HepG2 (cell line): ENCODE measurements around the gene ZFHX3. TPM values are rescaled to one million over a fixed set of nuclear protein-coding genes. Genes with fewer than 3 reads are reported as not detected.

Experiments
- ATAC-seq: fragments of 200-7000 bp; cut with Tn5 transposase; 3 replicates; pipeline ENCODE4 v1.9.1; 2020; ENCODE audit warnings: mild to moderate bottlenecking, moderate library complexity
- BruUV-seq: library from RNA; stranded (reverse); fragments of 400-500 nt; replicated peaks from 2 replicates; lab custom pipeline; 2021; lab: Mats Ljungman, UMichigan
- CTCF ChIA-PET: fragments of 300-600 bp; formaldehyde crosslinking; extraction: SDS; loops from one replicate; lab custom pipeline; 2021; ENCODE audit warnings: low total read pairs, inconsistent platforms, low intra/inter-chr PET ratio; lab: Yijun Ruan, JAX
- POLR2A ChIA-PET: fragments of 350-600 bp; sonication (Branson Sonifier 250); formaldehyde crosslinking; loops from one replicate; lab custom pipeline; 2020; ENCODE audit warnings: antibody characterized with exemption, inconsistent platforms; lab: Yijun Ruan, JAX
- DNase-seq: peaks from one replicate; pipeline ENCODE4 v3.0.0-alpha.2; 2015; ENCODE audit warnings: low spot score
- FAIRE-seq: peaks from 3 replicates; lab custom pipeline; 2011; peaks lifted over from hg19 to GRCh38; lab: Jason Lieb, UNC
- H2AFZ ChIP-seq: one replicate; pipeline ENCODE4 v1.6.1; 2011; ENCODE audit warnings: low read length, inconsistent platforms
- H3K27ac ChIP-seq: fragments of 300-600 bp; 3 replicates; pipeline ENCODE4 v1.8.0; 2011; ENCODE audit warnings: mixed run types, mild to moderate bottlenecking, mixed read lengths, low read length, inconsistent platforms; ENCODE audit not compliant: insufficient read depth; ENCODE audit errors: extremely low read length
- H3K27me3 ChIP-seq, 2 experiments: fragments of 200-600 bp in 1 of 2; 2 replicates in 1 of 2; 3 replicates in 1 of 2; pipeline versions ENCODE4 v1.6.0 to v1.8.0; 2011; ENCODE audit warnings: low read length in 2 of 2, mild to moderate bottlenecking in 2 of 2, moderate library complexity in 2 of 2, inconsistent platforms in 1 of 2; ENCODE audit not compliant: insufficient read depth in 2 of 2, control insufficient read depth in 1 of 2
- H3K36me3 ChIP-seq, 2 experiments: fragments of 200-600 bp in 1 of 2; replicated peaks in 1 of 2; 2 replicates in 1 of 2; 3 replicates in 1 of 2; pipeline versions ENCODE4 v1.5.1 to v1.8.0; 2011; ENCODE audit warnings: low read length in 2 of 2, inconsistent platforms in 1 of 2; ENCODE audit not compliant: insufficient read depth in 2 of 2, control insufficient read depth in 1 of 2
- H3K4me1 ChIP-seq: 2 replicates; pipeline ENCODE4 v1.5.1; 2012; ENCODE audit warnings: low read length, inconsistent platforms; ENCODE audit not compliant: insufficient read depth
- H3K4me2 ChIP-seq: 2 replicates; pipeline ENCODE4 v1.6.0; 2011; ENCODE audit warnings: low read depth, low read length, inconsistent platforms
- H3K4me3 ChIP-seq, 3 experiments: fragments of 200-600 bp in 1 of 3; sonication (generic), shearing (Covaris generic) in 1 of 3; replicated peaks in 1 of 3; 2 replicates each; pipeline ENCODE4 v1.5.1; 2011 to 2016; ENCODE audit warnings: low read length in 3 of 3, inconsistent platforms in 2 of 3, low read depth in 2 of 3, mild to moderate bottlenecking in 2 of 3, control low read depth in 1 of 3, mixed read lengths in 1 of 3; ENCODE audit not compliant: insufficient read depth in 1 of 3
- H3K79me2 ChIP-seq: one replicate; pipeline ENCODE4 v1.6.1; 2011; ENCODE audit warnings: low read length, inconsistent platforms; ENCODE audit not compliant: insufficient read depth
- H3K9ac ChIP-seq: 2 replicates; pipeline ENCODE4 v1.6.0; 2011; ENCODE audit warnings: mild to moderate bottlenecking, low read depth, low read length, inconsistent platforms; ENCODE audit not compliant: insufficient read depth
- H3K9me3 ChIP-seq: 2 replicates; pipeline ENCODE4 v1.5.1; 2012; ENCODE audit warnings: mild to moderate bottlenecking, low read length
- H4K20me1 ChIP-seq: 2 replicates; pipeline ENCODE4 v1.6.0; 2011; ENCODE audit warnings: inconsistent platforms, mild to moderate bottlenecking, low read length, moderate library complexity; ENCODE audit not compliant: insufficient read depth
- CTCF ChIP-seq: sonication (generic); formaldehyde crosslinking; IDR thresholded peaks from 2 replicates; pipeline ENCODE4 v1.5.0; 2020; ENCODE audit warnings: mild to moderate bottlenecking, missing genetic modification reagents, moderate library complexity
- NR2C2 ChIP-seq: sonication (generic); formaldehyde crosslinking; IDR thresholded peaks from 2 replicates; pipeline ENCODE4 v1.4.0; 2020; ENCODE audit warnings: missing genetic modification reagents, mild to moderate bottlenecking, moderate library complexity, borderline replicate concordance
- PRDM4 ChIP-seq: sonication (generic); formaldehyde crosslinking; IDR thresholded peaks from 2 replicates; pipeline ENCODE4 v1.9.0; 2021; ENCODE audit warnings: missing genetic modification reagents, borderline replicate concordance
- ZC3H13 ChIP-seq: sonication (generic); formaldehyde crosslinking; IDR thresholded peaks from 2 replicates; pipeline ENCODE4 v1.8.1; 2023; ENCODE audit warnings: mild to moderate bottlenecking, missing genetic modification reagents, moderate library complexity
- ZMYM2 ChIP-seq: sonication (generic); formaldehyde crosslinking; IDR thresholded peaks from 2 replicates; pipeline ENCODE4 v1.8.0; 2022; ENCODE audit warnings: mild to moderate bottlenecking, missing genetic modification reagents
- ZNF205 ChIP-seq: IDR thresholded peaks from 2 replicates; pipeline ENCODE4 v1.6.1; 2018; ENCODE audit warnings: missing biosample characterization, missing genetic modification reagents
- ZNF577 ChIP-seq: sonication (generic); formaldehyde crosslinking; IDR thresholded peaks from 2 replicates; pipeline ENCODE4 v1.4.0; 2020; ENCODE audit warnings: mild to moderate bottlenecking, low read depth, missing genetic modification reagents, borderline replicate concordance
- WGBS: methylation state at CpG from one replicate; pipeline ENCODE4 v1.1.6; 2017; ENCODE audit warnings: low lambda C conversion rate; 5-methylcytosine and 5-hydroxymethylcytosine counted together
- in situ Hi-C: cut with HindIII; loops from 2 replicates; pipeline ENCODE4 v1.10.0; 2017; ENCODE audit warnings: low pct_unique_long_range_greater_than_20kb; ENCODE audit not compliant: extremely low pct_ligation_motif_present
- intact Hi-C: fragments of 100-400 bp; cut with micrococcal nuclease; formaldehyde crosslinking; loops from one replicate; pipeline ENCODE4 v1.10.0; 2022; ENCODE audit not compliant: unreplicated experiment
- polyA plus RNA-seq, 8 experiments: library from polyadenylated mRNA; depleted of rRNA in 3 of 8; stranded (reverse) in 7 of 8; unstranded in 1 of 8; fragments of >200 nt; fragmentation: Illumina TruSeq in 4 of 8; extraction: Trizol in 4 of 8; gene quantifications; 2 replicates each; pipeline versions ENCODE4 v1.2.1 to v1.2.3, GENCODE V29; 2011 to 2016; ENCODE audit warnings: low read depth in 4 of 8, missing spikeins in 1 of 8, mixed read lengths in 1 of 8; ENCODE audit not compliant: insufficient read depth in 1 of 8
- total RNA-seq, 5 experiments: library from RNA; depleted of rRNA; stranded (reverse); fragments of >200 nt; fragmentation: Illumina TruSeq; extraction: Trizol; gene quantifications; 2 replicates each; pipeline ENCODE4 v1.2.3, GENCODE V29; 2016; ENCODE audit warnings: low read depth in 1 of 5
- TF ChIP-seq, protein P1 (sequence below): sonication (generic); formaldehyde crosslinking; IDR thresholded peaks from 2 replicates; pipeline ENCODE4 v1.5.1; 2020; ENCODE audit warnings: missing genetic modification reagents, mild to moderate bottlenecking, borderline replicate concordance

ZFHX3 gene
- total and polyA plus RNA-seq, 2 of the 13 experiments (the other 11 are each of a cell fraction or from before 2014, with no cell fraction given) = 5.0 to 6.0 TPM

- intact Hi-C loops = no loop called here
- Histone ChIP-seq H3K27ac (no peak overlapping the region), H3K4me3 (no peak overlapping the region), H3K27me3 (no peaks in the 10 kb centered on the region), H3K36me3 (peaks cover 0 to 1% of the 10 kb centered on the region in 2 experiments; a peak in 2 of 5 replicates), H2AFZ (no peak overlapping the region), H3K9ac (no peak overlapping the region), H4K20me1 (peaks cover 48% of the 10 kb centered on the region; the same call in 1 of the 2 replicates), H3K9me3 (no peaks in the 10 kb centered on the region), H3K4me1 (peaks cover 93% of the 10 kb centered on the region), H3K79me2 (peaks cover 85% of the 10 kb centered on the region), H3K4me2 (no peak overlapping the region)
- FAIRE-seq (no peak), ATAC-seq (no peak), DNase-seq (no peak)
- 93% methylated on average over 17 of the region's 18 CpGs for WGBS
- POLR2A ChIA-PET = interaction anchor here (1.6 kb wide), 1 partner anchor 118 kb away, joined by 4 read pairs; no protein-coding TSS in a partner anchor
- in situ Hi-C loops = no loop called here
- no TSS peak for BruUV-seq
- CTCF ChIA-PET = no interaction called here
- TF ChIP-seq CTCF (CRISPR knock-in tag) = peak; percentile 33
- TF ChIP-seq ZMYM2 = 0 out of 2 replicates have a peak, but pooled peaks have one; percentile 23
- TF ChIP-seq ZC3H13 (CRISPR knock-in tag) = no peak
- TF ChIP-seq NR2C2 = no peak
- TF ChIP-seq PRDM4 (CRISPR knock-in tag) = no peak
- TF ChIP-seq ZNF577 (CRISPR knock-in tag) = no peak
- no peak for TF ChIP-seq ZNF205
- TF ChIP-seq, protein P1, sequence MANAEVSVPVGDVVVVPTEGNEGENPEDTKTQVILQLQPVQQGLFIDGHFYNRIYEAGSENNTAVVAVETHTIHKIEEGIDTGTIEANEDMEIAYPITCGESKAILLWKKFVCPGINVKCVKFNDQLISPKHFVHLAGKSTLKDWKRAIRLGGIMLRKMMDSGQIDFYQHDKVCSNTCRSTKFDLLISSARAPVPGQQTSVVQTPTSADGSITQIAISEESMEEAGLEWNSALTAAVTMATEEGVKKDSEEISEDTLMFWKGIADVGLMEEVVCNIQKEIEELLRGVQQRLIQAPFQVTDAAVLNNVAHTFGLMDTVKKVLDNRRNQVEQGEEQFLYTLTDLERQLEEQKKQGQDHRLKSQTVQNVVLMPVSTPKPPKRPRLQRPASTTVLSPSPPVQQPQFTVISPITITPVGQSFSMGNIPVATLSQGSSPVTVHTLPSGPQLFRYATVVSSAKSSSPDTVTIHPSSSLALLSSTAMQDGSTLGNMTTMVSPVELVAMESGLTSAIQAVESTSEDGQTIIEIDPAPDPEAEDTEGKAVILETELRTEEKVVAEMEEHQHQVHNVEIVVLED (CRISPR knock-in tag) = no peak
Observed at GRCh38 chr16:72995151-72995881, 52.6 kb downstream of the ZFHX3 start.
